B cell (primary cell): Measurements from ENCODE around the gene WDFY2. TPM values are rescaled to one million over a fixed set of nuclear protein-coding genes. Genes with fewer than 3 reads are reported as not detected.

Experiments used
- ATAC-seq: fragments of 200-7000 bp; cut with Tn5 transposase; one replicate; pipeline ENCODE4 v1.10.0; 2021; ENCODE audit warnings: low read depth, mild to moderate bottlenecking, moderate number of reproducible peaks, moderate library complexity
- CTCF ChIA-PET: fragments of 350-600 bp; sonication (Branson Sonifier 250); formaldehyde crosslinking; loops from one replicate; lab custom pipeline; 2021; ENCODE audit warnings: antibody characterized with exemption, inconsistent platforms; lab: Charles Lee
- POLR2A ChIA-PET: fragments of 350-600 bp; sonication (Branson Sonifier 250); formaldehyde crosslinking; loops from one replicate; lab custom pipeline; 2021; ENCODE audit warnings: antibody characterized with exemption; lab: Charles Lee
- DNase-seq: peaks from one replicate; pipeline ENCODE4 v3.0.0; 2013
- H2AFZ ChIP-seq: 2 replicates; pipeline ENCODE4 v1.6.1; 2012; ENCODE audit warnings: mild to moderate bottlenecking, low read depth, low read length; ENCODE audit not compliant: insufficient read depth, poor library complexity, severe bottlenecking
- H3K27ac ChIP-seq, 2 donors: 1 replicate in 1 of 2; 2 replicates in 1 of 2; pipeline ENCODE4 v1.5.1; 2012 to 2013; ENCODE audit warnings: low read length in 2 of 2, mild to moderate bottlenecking in 2 of 2, moderate library complexity in 1 of 2
- H3K27me3 ChIP-seq, 4 experiments: fragments of 200-600 bp in 1 of 4; sonication (generic) in 1 of 4; replicated peaks in 1 of 4; 1 replicate in 2 of 4; 2 replicates in 2 of 4; pipeline versions ENCODE4 v1.6.1 to v1.7.0; 2013 to 2016; ENCODE audit warnings: low read length in 3 of 4, mild to moderate bottlenecking in 2 of 4, mixed read lengths in 1 of 4, moderate library complexity in 1 of 4; ENCODE audit not compliant: insufficient read depth in 4 of 4, control insufficient read depth in 3 of 4; ENCODE audit errors: control extremely low read depth in 1 of 4
- H3K36me3 ChIP-seq, 2 experiments: replicated peaks in 1 of 2; 1 replicate in 1 of 2; 2 replicates in 1 of 2; pipeline versions ENCODE4 v1.6.1 to v1.7.1; 2013; ENCODE audit warnings: low read length in 1 of 2; ENCODE audit not compliant: insufficient read depth in 2 of 2, control insufficient read depth in 1 of 2; ENCODE audit errors: control extremely low read depth in 1 of 2, extremely low read depth in 1 of 2
- H3K4me1 ChIP-seq, 2 donors: fragments of 200-600 bp in 1 of 2; sonication (generic) in 1 of 2; 1 replicate in 1 of 2; 2 replicates in 1 of 2; pipeline versions ENCODE4 v1.5.1 to v1.6.1; 2013 to 2017; ENCODE audit warnings: low read length in 2 of 2; ENCODE audit not compliant: control insufficient read depth in 2 of 2, insufficient read depth in 2 of 2
- H3K4me2 ChIP-seq: replicated peaks from 2 replicates; pipeline ENCODE3; 2012; ENCODE audit warnings: mild to moderate bottlenecking, low read depth, low read length; ENCODE audit not compliant: poor library complexity, severe bottlenecking
- H3K4me3 ChIP-seq, 5 experiments: fragments of 200-600 bp in 1 of 5; sonication (generic) in 1 of 5; 1 replicate in 3 of 5; 2 replicates in 2 of 5; pipeline versions ENCODE4 v1.5.1 to v1.7.0; 2011 to 2016; ENCODE audit warnings: low read length in 4 of 5, mild to moderate bottlenecking in 4 of 5, low read depth in 2 of 5, control low read depth in 1 of 5, moderate library complexity in 1 of 5; ENCODE audit not compliant: insufficient read depth in 1 of 5; ENCODE audit errors: control extremely low read depth in 1 of 5, extremely low read depth in 1 of 5
- H3K79me2 ChIP-seq: fragments of 200-600 bp; sonication (generic); one replicate; pipeline ENCODE4 v1.6.0; 2016; ENCODE audit warnings: low read length; ENCODE audit not compliant: control insufficient read depth, insufficient read depth
- H3K9ac ChIP-seq: fragments of 200-600 bp; sonication (generic); 2 replicates; pipeline ENCODE4 v1.6.1; 2017; ENCODE audit warnings: mild to moderate bottlenecking, low read length, moderate library complexity
- H3K9me3 ChIP-seq, 3 donors: one replicate each; pipeline versions ENCODE4 v1.6.1 to v1.7.1; 2013; ENCODE audit warnings: low read length in 2 of 3; ENCODE audit not compliant: control insufficient read depth in 2 of 3, insufficient read depth in 1 of 3; ENCODE audit errors: control extremely low read depth in 1 of 3
- H4K20me1 ChIP-seq: 2 replicates; pipeline ENCODE4 v1.6.0; 2012; ENCODE audit warnings: mild to moderate bottlenecking, low read length; ENCODE audit not compliant: insufficient read depth, control insufficient read depth, poor library complexity, severe bottlenecking
- H3K27ac Mint-ChIP-seq: one replicate; pipeline ENCODE4 v1.8.0; 2021; ENCODE audit warnings: mixed read lengths
- H3K27me3 Mint-ChIP-seq: one replicate; pipeline ENCODE4 v1.8.0; 2021; ENCODE audit warnings: mixed read lengths
- H3K4me1 Mint-ChIP-seq: one replicate; pipeline ENCODE4 v1.8.0; 2021; ENCODE audit warnings: mixed read lengths
- H3K4me3 Mint-ChIP-seq: one replicate; pipeline ENCODE4 v1.8.0; 2021; ENCODE audit warnings: mixed read lengths
- H3K9me3 Mint-ChIP-seq: one replicate; pipeline ENCODE4 v1.8.0; 2022; ENCODE audit warnings: mixed read lengths; ENCODE audit not compliant: insufficient read depth
- EZH2 ChIP-seq: IDR thresholded peaks from 2 replicates; pipeline ENCODE4 v1.6.1; 2012; ENCODE audit warnings: borderline replicate concordance, low read depth, mild to moderate bottlenecking, moderate library complexity, low read length; ENCODE audit not compliant: insufficient read depth, poor library complexity, severe bottlenecking
- WGBS: methylation state at CpG from one replicate; pipeline ENCODE4 v1.1.5; 2013; ENCODE audit warnings: missing lambda C conversion rate; ENCODE audit not compliant: insufficient coverage; 5-methylcytosine and 5-hydroxymethylcytosine counted together
- intact Hi-C: fragments of 100-400 bp; cut with micrococcal nuclease; formaldehyde crosslinking; loops from one replicate; pipeline ENCODE4 v1.10.0; 2022
- polyA plus RNA-seq: library from polyadenylated mRNA; depleted of rRNA; stranded (reverse); fragments of >200 nt; gene quantifications from 2 replicates; pipeline ENCODE4 v1.2.3, GENCODE V29; 2012
- total RNA-seq, 2 donors: library from RNA; stranded (reverse); fragments of 120-200 nt in 1 of 2; gene quantifications; 1 replicate in 1 of 2; 2 replicates in 1 of 2; pipeline versions ENCODE4 v1.2.3 to v1.2.4, GENCODE V29; 2013 to 2022
- TF ChIP-seq, protein P1 (sequence below): fragments of 200-600 bp; IDR thresholded peaks from one replicate; pipeline ENCODE4 v1.8.0; 2022; ENCODE audit warnings: antibody characterized with exemption, mild to moderate bottlenecking

Gene WDFY2
- total and polyA plus RNA-seq, 2 donors (not counting 1 experiment from before 2014, with no cell fraction given): 12.4 to 47.7 TPM

- WGBS: 86% methylated on average over 1 of the region's 1 CpG
- Histone ChIP-seq H3K9me3 (no peaks in the 10 kb centered on the region), H3K36me3 (no peaks in the 10 kb centered on the region), H4K20me1 (no peaks in the 10 kb centered on the region), H3K79me2 (peaks cover 22% of the 10 kb centered on the region), H3K4me1 (no peaks in the 10 kb centered on the region), H3K4me3 (no peak overlapping the region), H3K27ac (no peak overlapping the region), H3K4me2 (no peak overlapping the region), H3K27me3 (no peaks in the 10 kb centered on the region), H3K9ac (no peak overlapping the region), H2AFZ (no peak overlapping the region)
- peaks cover 9% of the 10 kb centered on the region for H3K4me1 Mint-ChIP-seq
- ATAC-seq (no peak), DNase-seq (no peak)
- no peak overlapping the region for H3K4me3 Mint-ChIP-seq
- H3K27ac Mint-ChIP-seq: no peak overlapping the region
- CTCF ChIA-PET: interaction anchor here (0.7 kb wide), 2 partner anchors 230 to 410 kb away, joined by 3 read pairs; no protein-coding TSS in a partner anchor
- POLR2A ChIA-PET: no interaction called here
- no peak for TF ChIP-seq EZH2
- TF ChIP-seq, protein P1, sequence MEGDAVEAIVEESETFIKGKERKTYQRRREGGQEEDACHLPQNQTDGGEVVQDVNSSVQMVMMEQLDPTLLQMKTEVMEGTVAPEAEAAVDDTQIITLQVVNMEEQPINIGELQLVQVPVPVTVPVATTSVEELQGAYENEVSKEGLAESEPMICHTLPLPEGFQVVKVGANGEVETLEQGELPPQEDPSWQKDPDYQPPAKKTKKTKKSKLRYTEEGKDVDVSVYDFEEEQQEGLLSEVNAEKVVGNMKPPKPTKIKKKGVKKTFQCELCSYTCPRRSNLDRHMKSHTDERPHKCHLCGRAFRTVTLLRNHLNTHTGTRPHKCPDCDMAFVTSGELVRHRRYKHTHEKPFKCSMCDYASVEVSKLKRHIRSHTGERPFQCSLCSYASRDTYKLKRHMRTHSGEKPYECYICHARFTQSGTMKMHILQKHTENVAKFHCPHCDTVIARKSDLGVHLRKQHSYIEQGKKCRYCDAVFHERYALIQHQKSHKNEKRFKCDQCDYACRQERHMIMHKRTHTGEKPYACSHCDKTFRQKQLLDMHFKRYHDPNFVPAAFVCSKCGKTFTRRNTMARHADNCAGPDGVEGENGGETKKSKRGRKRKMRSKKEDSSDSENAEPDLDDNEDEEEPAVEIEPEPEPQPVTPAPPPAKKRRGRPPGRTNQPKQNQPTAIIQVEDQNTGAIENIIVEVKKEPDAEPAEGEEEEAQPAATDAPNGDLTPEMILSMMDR: no peak
- H3K27me3 Mint-ChIP-seq: no peaks in the 10 kb centered on the region
- intact Hi-C loops: no loop called here
- H3K9me3 Mint-ChIP-seq: no peaks in the 10 kb centered on the region
Measured at GRCh38 chr13:51683597-51683996, 99.3 kb downstream of the WDFY2 start.

DNA sequence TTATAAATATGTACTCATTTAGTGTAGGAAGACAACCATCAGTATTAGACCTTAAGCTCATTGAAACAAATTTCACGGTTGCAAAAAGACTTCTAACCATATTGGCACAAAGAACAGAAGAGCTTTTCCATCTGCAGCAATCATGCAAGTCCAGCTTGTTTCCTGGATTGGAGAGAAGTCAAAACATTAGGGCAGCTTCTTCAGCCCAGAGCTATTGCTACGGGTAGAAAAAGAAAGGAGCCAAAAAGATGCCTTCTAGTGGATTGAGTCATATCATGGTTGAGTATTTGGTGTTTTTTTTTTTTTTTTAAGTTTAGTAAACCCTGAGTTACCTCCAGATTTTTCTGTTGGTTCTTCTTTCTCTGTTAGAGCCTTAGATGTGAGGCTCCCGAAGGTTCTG is 99.8 kb downstream of the WDFY2 start:
- POLR2A ChIA-PET: no interaction called here
- no peaks in the 10 kb centered on the region for H4K20me1 ChIP-seq
- H3K4me3 ChIP-seq: no peak overlapping the region
- no peak overlapping the region for H3K4me2 ChIP-seq
- TF ChIP-seq, protein P1: no peak
- TF ChIP-seq EZH2: no peak
- Mint-ChIP-seq H3K27ac (no peak overlapping the region), H3K4me3 (no peak overlapping the region), H3K27me3 (no peaks in the 10 kb centered on the region), H3K9me3 (no peaks in the 10 kb centered on the region), H3K4me1 (peaks cover 10% of the 10 kb centered on the region)
- ATAC-seq (no peak), DNase-seq (no peak)
- intact Hi-C loops: no loop called here
- H2AFZ ChIP-seq: no peak overlapping the region
- WGBS: no CpG with 5 or more reads among the region's 3 CpGs
- no peak overlapping the region for H3K9ac ChIP-seq
- CTCF ChIA-PET: interaction anchor here (0.7 kb wide), 2 partner anchors 231 to 411 kb away, joined by 3 read pairs; no protein-coding TSS in a partner anchor
- no peak overlapping the region for H3K27ac ChIP-seq
- H3K79me2 ChIP-seq: peaks cover 23% of the 10 kb centered on the region
- no peaks in the 10 kb centered on the region for H3K27me3 ChIP-seq
- H3K9me3 ChIP-seq: no peaks in the 10 kb centered on the region
- no peaks in the 10 kb centered on the region for H3K36me3 ChIP-seq
- H3K4me1 ChIP-seq: no peaks in the 10 kb centered on the region
